Adrenal gland (tissue), 5 donors: ENCODE results near the gene NRXN2.

Experiments
- CTCF ChIP-seq, 6 experiments: fragments of 450-650 bp in 4 of 6; fragments of 200-600 bp in 2 of 6; sonication (generic) in 1 of 6; IDR thresholded peaks; 1 replicate in 5 of 6; 2 replicates in 1 of 6; pipeline versions ENCODE4 v1.5.1 to v1.8.0; 2016 to 2021; ENCODE audit warnings: antibody characterized with exemption in 6 of 6, mild to moderate bottlenecking in 2 of 6, moderate library complexity in 1 of 6
- POLR2A ChIP-seq, 2 donors: fragments of 450-650 bp; IDR thresholded peaks; one replicate each; pipeline ENCODE4 v1.6.1; 2017; ENCODE audit warnings: antibody characterized with exemption in 2 of 2, mild to moderate bottlenecking in 2 of 2, moderate library complexity in 1 of 2
- donor health status: DM: no; HTN: no; CAD: no.

GRCh38 chr11:64698427-64698826 lies 24.6 kb downstream of the NRXN2 start:
- TF ChIP-seq POLR2A (IDR thresholded peaks at IDR 0.05) (no peak), CTCF (IDR thresholded peaks at IDR 0.05) (no peak)
